B cell (primary cell): ENCODE measurements around the gene PTPRN2. TPM values are rescaled to one million over a fixed set of nuclear protein-coding genes. Genes with fewer than 3 reads are reported as not detected.

Experiments
- ATAC-seq: fragments of 200-7000 bp; cut with Tn5 transposase; one replicate; pipeline ENCODE4 v1.10.0; 2021; ENCODE audit warnings: low read depth, mild to moderate bottlenecking, moderate number of reproducible peaks, moderate library complexity
- CTCF ChIA-PET: fragments of 350-600 bp; sonication (Branson Sonifier 250); formaldehyde crosslinking; loops from one replicate; lab custom pipeline; 2021; ENCODE audit warnings: antibody characterized with exemption, inconsistent platforms; lab: Charles Lee
- POLR2A ChIA-PET: fragments of 350-600 bp; sonication (Branson Sonifier 250); formaldehyde crosslinking; loops from one replicate; lab custom pipeline; 2021; ENCODE audit warnings: antibody characterized with exemption; lab: Charles Lee
- DNase-seq: peaks from one replicate; pipeline ENCODE4 v3.0.0; 2013
- H2AFZ ChIP-seq: 2 replicates; pipeline ENCODE4 v1.6.1; 2012; ENCODE audit warnings: mild to moderate bottlenecking, low read depth, low read length; ENCODE audit not compliant: insufficient read depth, poor library complexity, severe bottlenecking
- H3K27ac ChIP-seq, 2 donors: 1 replicate in 1 of 2; 2 replicates in 1 of 2; pipeline ENCODE4 v1.5.1; 2012 to 2013; ENCODE audit warnings: low read length in 2 of 2, mild to moderate bottlenecking in 2 of 2, moderate library complexity in 1 of 2
- H3K27me3 ChIP-seq, 4 experiments: fragments of 200-600 bp in 1 of 4; sonication (generic) in 1 of 4; replicated peaks in 1 of 4; 1 replicate in 2 of 4; 2 replicates in 2 of 4; pipeline versions ENCODE4 v1.6.1 to v1.7.0; 2013 to 2016; ENCODE audit warnings: low read length in 3 of 4, mild to moderate bottlenecking in 2 of 4, mixed read lengths in 1 of 4, moderate library complexity in 1 of 4; ENCODE audit not compliant: insufficient read depth in 4 of 4, control insufficient read depth in 3 of 4; ENCODE audit errors: control extremely low read depth in 1 of 4
- H3K36me3 ChIP-seq, 2 experiments: replicated peaks in 1 of 2; 1 replicate in 1 of 2; 2 replicates in 1 of 2; pipeline versions ENCODE4 v1.6.1 to v1.7.1; 2013; ENCODE audit warnings: low read length in 1 of 2; ENCODE audit not compliant: insufficient read depth in 2 of 2, control insufficient read depth in 1 of 2; ENCODE audit errors: control extremely low read depth in 1 of 2, extremely low read depth in 1 of 2
- H3K4me1 ChIP-seq, 2 donors: fragments of 200-600 bp in 1 of 2; sonication (generic) in 1 of 2; 1 replicate in 1 of 2; 2 replicates in 1 of 2; pipeline versions ENCODE4 v1.5.1 to v1.6.1; 2013 to 2017; ENCODE audit warnings: low read length in 2 of 2; ENCODE audit not compliant: control insufficient read depth in 2 of 2, insufficient read depth in 2 of 2
- H3K4me2 ChIP-seq: replicated peaks from 2 replicates; pipeline ENCODE3; 2012; ENCODE audit warnings: mild to moderate bottlenecking, low read depth, low read length; ENCODE audit not compliant: poor library complexity, severe bottlenecking
- H3K4me3 ChIP-seq, 5 experiments: fragments of 200-600 bp in 1 of 5; sonication (generic) in 1 of 5; 1 replicate in 3 of 5; 2 replicates in 2 of 5; pipeline versions ENCODE4 v1.5.1 to v1.7.0; 2011 to 2016; ENCODE audit warnings: low read length in 4 of 5, mild to moderate bottlenecking in 4 of 5, low read depth in 2 of 5, control low read depth in 1 of 5, moderate library complexity in 1 of 5; ENCODE audit not compliant: insufficient read depth in 1 of 5; ENCODE audit errors: control extremely low read depth in 1 of 5, extremely low read depth in 1 of 5
- H3K79me2 ChIP-seq: fragments of 200-600 bp; sonication (generic); one replicate; pipeline ENCODE4 v1.6.0; 2016; ENCODE audit warnings: low read length; ENCODE audit not compliant: control insufficient read depth, insufficient read depth
- H3K9ac ChIP-seq: fragments of 200-600 bp; sonication (generic); 2 replicates; pipeline ENCODE4 v1.6.1; 2017; ENCODE audit warnings: mild to moderate bottlenecking, low read length, moderate library complexity
- H3K9me3 ChIP-seq, 3 donors: one replicate each; pipeline versions ENCODE4 v1.6.1 to v1.7.1; 2013; ENCODE audit warnings: low read length in 2 of 3; ENCODE audit not compliant: control insufficient read depth in 2 of 3, insufficient read depth in 1 of 3; ENCODE audit errors: control extremely low read depth in 1 of 3
- H4K20me1 ChIP-seq: 2 replicates; pipeline ENCODE4 v1.6.0; 2012; ENCODE audit warnings: mild to moderate bottlenecking, low read length; ENCODE audit not compliant: insufficient read depth, control insufficient read depth, poor library complexity, severe bottlenecking
- H3K27ac Mint-ChIP-seq: one replicate; pipeline ENCODE4 v1.8.0; 2021; ENCODE audit warnings: mixed read lengths
- H3K27me3 Mint-ChIP-seq: one replicate; pipeline ENCODE4 v1.8.0; 2021; ENCODE audit warnings: mixed read lengths
- H3K4me1 Mint-ChIP-seq: one replicate; pipeline ENCODE4 v1.8.0; 2021; ENCODE audit warnings: mixed read lengths
- H3K4me3 Mint-ChIP-seq: one replicate; pipeline ENCODE4 v1.8.0; 2021; ENCODE audit warnings: mixed read lengths
- H3K9me3 Mint-ChIP-seq: one replicate; pipeline ENCODE4 v1.8.0; 2022; ENCODE audit warnings: mixed read lengths; ENCODE audit not compliant: insufficient read depth
- EZH2 ChIP-seq: IDR thresholded peaks from 2 replicates; pipeline ENCODE4 v1.6.1; 2012; ENCODE audit warnings: borderline replicate concordance, low read depth, mild to moderate bottlenecking, moderate library complexity, low read length; ENCODE audit not compliant: insufficient read depth, poor library complexity, severe bottlenecking
- WGBS: methylation state at CpG from one replicate; pipeline ENCODE4 v1.1.5; 2013; ENCODE audit warnings: missing lambda C conversion rate; ENCODE audit not compliant: insufficient coverage; 5-methylcytosine and 5-hydroxymethylcytosine counted together
- intact Hi-C: fragments of 100-400 bp; cut with micrococcal nuclease; formaldehyde crosslinking; loops from one replicate; pipeline ENCODE4 v1.10.0; 2022
- polyA plus RNA-seq: library from polyadenylated mRNA; depleted of rRNA; stranded (reverse); fragments of >200 nt; gene quantifications from 2 replicates; pipeline ENCODE4 v1.2.3, GENCODE V29; 2012
- total RNA-seq, 2 donors: library from RNA; stranded (reverse); fragments of 120-200 nt in 1 of 2; gene quantifications; 1 replicate in 1 of 2; 2 replicates in 1 of 2; pipeline versions ENCODE4 v1.2.3 to v1.2.4, GENCODE V29; 2013 to 2022
- TF ChIP-seq, protein P1 (sequence below): fragments of 200-600 bp; IDR thresholded peaks from one replicate; pipeline ENCODE4 v1.8.0; 2022; ENCODE audit warnings: antibody characterized with exemption, mild to moderate bottlenecking

Gene PTPRN2
- total and polyA plus RNA-seq, 2 donors (not counting 1 experiment from before 2014, with no cell fraction given): 2.0 to 5.0 TPM

DNA sequence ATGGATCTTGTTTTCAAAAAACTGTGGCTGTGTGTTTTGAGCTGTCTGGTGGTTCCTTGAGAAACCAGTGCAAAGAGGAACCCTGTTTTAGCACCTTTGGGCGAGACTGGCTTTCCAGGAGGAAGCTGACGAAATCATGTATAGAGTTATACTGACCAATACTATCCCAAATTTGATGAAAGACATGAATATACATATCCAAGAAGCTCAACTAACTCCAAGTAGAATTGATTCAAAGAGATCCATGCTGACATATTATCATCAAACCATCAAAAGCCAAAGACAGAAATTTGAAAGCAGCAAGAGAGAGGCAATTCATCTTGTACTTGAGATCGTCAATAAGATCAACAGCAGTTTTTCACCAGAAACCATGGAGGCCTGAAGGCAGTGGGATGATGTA, 640.1 kb downstream of the PTPRN2 start:
- ATAC-seq (no peak), DNase-seq (no peak)
- TF ChIP-seq, protein P1, sequence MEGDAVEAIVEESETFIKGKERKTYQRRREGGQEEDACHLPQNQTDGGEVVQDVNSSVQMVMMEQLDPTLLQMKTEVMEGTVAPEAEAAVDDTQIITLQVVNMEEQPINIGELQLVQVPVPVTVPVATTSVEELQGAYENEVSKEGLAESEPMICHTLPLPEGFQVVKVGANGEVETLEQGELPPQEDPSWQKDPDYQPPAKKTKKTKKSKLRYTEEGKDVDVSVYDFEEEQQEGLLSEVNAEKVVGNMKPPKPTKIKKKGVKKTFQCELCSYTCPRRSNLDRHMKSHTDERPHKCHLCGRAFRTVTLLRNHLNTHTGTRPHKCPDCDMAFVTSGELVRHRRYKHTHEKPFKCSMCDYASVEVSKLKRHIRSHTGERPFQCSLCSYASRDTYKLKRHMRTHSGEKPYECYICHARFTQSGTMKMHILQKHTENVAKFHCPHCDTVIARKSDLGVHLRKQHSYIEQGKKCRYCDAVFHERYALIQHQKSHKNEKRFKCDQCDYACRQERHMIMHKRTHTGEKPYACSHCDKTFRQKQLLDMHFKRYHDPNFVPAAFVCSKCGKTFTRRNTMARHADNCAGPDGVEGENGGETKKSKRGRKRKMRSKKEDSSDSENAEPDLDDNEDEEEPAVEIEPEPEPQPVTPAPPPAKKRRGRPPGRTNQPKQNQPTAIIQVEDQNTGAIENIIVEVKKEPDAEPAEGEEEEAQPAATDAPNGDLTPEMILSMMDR: no peak
- TF ChIP-seq EZH2: no peak
- ChIA-PET CTCF (no interaction called here), POLR2A (no interaction called here)
- peaks cover 0 to 50% (median 0%) of the 10 kb centered on the region in 3 donors for H3K9me3 ChIP-seq
- Mint-ChIP-seq H3K4me1 (no peaks in the 10 kb centered on the region), H3K9me3 (peaks cover 3% of the 10 kb centered on the region), H3K4me3 (no peak overlapping the region), H3K27ac (no peak overlapping the region), H3K27me3 (no peaks in the 10 kb centered on the region)
- intact Hi-C loops: no loop called here
- H4K20me1 ChIP-seq: no peaks in the 10 kb centered on the region
- no peaks in the 10 kb centered on the region for H3K4me1 ChIP-seq
- WGBS: no CpG with 5 or more reads among the region's 3 CpGs
- no peak overlapping the region for H3K4me3 ChIP-seq
- no peaks in the 10 kb centered on the region for H3K27me3 ChIP-seq
- H3K36me3 ChIP-seq: no peaks in the 10 kb centered on the region
- H3K27ac ChIP-seq: no peak overlapping the region
- no peaks in the 10 kb centered on the region for H3K79me2 ChIP-seq
- no peak overlapping the region for H3K4me2 ChIP-seq
- H3K9ac ChIP-seq: no peak overlapping the region
- no peak overlapping the region for H2AFZ ChIP-seq

DNA sequence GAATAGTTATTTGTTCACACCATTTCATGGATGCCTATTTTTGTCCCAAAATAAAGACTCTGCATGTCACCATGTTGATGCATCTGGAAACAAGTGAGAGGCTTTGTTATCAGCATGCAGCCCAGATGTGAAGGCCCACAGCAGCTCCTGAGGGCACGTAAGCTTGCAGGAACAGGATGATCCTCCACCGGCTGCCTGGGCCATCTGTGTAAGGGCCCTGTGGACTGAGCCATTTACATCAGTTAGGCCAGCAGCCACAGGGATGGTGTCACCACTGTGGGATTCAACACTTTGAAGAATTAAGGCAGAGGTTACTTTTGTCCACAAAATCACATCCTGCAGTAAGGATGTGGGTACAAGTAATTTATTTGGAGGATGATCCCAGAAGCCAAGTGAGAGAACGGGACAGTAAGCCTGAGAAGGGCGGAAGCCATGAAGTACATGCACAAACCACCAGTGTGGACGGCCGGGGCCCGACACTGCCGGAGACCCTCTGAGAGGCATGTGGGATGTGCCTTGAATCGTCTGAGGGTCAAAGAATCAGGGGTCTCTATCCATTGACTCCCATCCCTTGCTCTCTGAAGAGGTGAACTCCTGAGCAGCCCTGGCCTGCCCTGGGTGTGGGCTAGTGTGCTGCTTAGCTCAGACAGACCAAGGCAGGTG, 641.1 kb downstream of the PTPRN2 start:
- Histone ChIP-seq H3K4me3 (no peak overlapping the region), H3K79me2 (no peaks in the 10 kb centered on the region), H2AFZ (no peak overlapping the region), H4K20me1 (no peaks in the 10 kb centered on the region), H3K27me3 (no peaks in the 10 kb centered on the region), H3K9me3 (peaks cover 0 to 52% (median 0%) of the 10 kb centered on the region in 3 donors), H3K27ac (no peak overlapping the region), H3K9ac (no peak overlapping the region), H3K4me2 (no peak overlapping the region), H3K4me1 (no peaks in the 10 kb centered on the region), H3K36me3 (no peaks in the 10 kb centered on the region)
- Mint-ChIP-seq H3K4me1 (no peaks in the 10 kb centered on the region), H3K27me3 (no peaks in the 10 kb centered on the region), H3K4me3 (no peak overlapping the region), H3K27ac (no peak overlapping the region), H3K9me3 (peaks cover 3% of the 10 kb centered on the region)
- no peak for ATAC-seq
- ChIA-PET POLR2A (no interaction called here), CTCF (no interaction called here)
- intact Hi-C loops: no loop called here
- DNase-seq: no peak
- WGBS: 93% methylated on average over 8 of the region's 9 CpGs
- TF ChIP-seq, protein P1: no peak
- no peak for TF ChIP-seq EZH2
